ENCODE data around the gene MCM10. TPM values are rescaled to one million over a fixed set of nuclear protein-coding genes. Genes with fewer than 3 reads are reported as not detected.
"Not testable (repeated sequence)": the region's sequence is repeated elsewhere in the genome, so short reads cannot be mapped to it uniquely, and the experiment has no call there.

Gene MCM10
- total and polyA plus RNA-seq, 10 of the 15 experiments (the other 5 are each of a cell fraction or from before 2014, with no cell fraction given): 5.8 to 35.1 (median 23.7) TPM

DNA sequence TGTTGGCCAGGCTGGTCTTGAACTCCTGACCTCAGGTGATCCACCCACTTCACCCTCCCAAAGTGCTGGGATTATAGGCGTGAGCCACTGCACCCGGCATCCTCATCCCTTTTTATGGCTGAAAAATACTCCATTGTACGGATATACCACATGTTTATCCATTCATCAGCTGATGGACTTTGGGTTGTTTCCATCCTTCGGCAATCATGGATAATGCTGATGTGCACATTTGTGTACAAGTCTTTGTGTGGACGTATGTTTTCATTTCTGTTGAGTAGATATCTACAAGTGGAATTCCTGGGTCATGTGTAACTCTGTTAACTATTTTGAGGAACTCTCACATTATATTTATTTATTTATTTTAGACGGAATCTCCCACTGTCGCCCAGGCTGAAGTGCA, 78.6 kb downstream of the MCM10 start (continued):
- TF ChIP-seq, protein P1, sequence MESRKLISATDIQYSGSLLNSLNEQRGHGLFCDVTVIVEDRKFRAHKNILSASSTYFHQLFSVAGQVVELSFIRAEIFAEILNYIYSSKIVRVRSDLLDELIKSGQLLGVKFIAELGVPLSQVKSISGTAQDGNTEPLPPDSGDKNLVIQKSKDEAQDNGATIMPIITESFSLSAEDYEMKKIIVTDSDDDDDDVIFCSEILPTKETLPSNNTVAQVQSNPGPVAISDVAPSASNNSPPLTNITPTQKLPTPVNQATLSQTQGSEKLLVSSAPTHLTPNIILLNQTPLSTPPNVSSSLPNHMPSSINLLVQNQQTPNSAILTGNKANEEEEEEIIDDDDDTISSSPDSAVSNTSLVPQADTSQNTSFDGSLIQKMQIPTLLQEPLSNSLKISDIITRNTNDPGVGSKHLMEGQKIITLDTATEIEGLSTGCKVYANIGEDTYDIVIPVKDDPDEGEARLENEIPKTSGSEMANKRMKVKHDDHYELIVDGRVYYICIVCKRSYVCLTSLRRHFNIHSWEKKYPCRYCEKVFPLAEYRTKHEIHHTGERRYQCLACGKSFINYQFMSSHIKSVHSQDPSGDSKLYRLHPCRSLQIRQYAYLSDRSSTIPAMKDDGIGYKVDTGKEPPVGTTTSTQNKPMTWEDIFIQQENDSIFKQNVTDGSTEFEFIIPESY (IDR thresholded peaks at IDR 0.05): no peak

DNA sequence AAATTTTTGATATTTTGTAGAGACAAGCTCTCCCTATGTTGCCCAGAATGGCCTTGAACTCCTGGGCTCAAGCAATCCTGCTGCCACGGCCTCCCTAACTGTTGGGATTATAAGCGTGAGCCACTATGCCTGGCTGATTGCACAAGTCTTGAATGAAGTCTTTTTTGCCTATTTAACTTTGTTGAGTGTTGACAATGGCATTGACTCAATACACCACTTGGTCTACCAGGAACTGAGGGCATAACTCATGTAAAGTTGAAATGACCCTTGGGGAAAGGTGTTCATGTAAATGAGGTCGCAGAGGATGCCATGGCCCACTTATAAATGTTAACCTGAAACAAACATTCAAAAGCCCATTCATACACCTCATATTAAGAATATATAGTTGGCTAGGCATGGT, 80.3 kb downstream of the MCM10 start:
- SMC1A ChIA-PET (ENCODE audit: uncharacterized antibody, unreplicated experiment): interaction anchor here (1.1 kb wide), 1 partner anchor 12 kb away, joined by 3 read pairs; no protein-coding TSS in a partner anchor
- RAD21 ChIA-PET (ENCODE audit: unreplicated experiment): no interaction called here
- Histone ChIP-seq H3K27me3 (replicated peaks in 1 of 2; ENCODE audit: control insufficient read depth in 2 of 2, insufficient read depth in 2 of 2, low read length in 1 of 2) (no peaks in the 10 kb centered on the region), H3K27ac (ENCODE audit: control insufficient read depth, insufficient read depth) (no peak overlapping the region), H3K4me2 (ENCODE audit: control insufficient read depth, insufficient read depth) (no peak overlapping the region), H3K9ac (ENCODE audit: control insufficient read depth, insufficient read depth, low read length) (no peak overlapping the region), H3K4me1 (ENCODE audit: control insufficient read depth, insufficient read depth, low read length) (no peaks in the 10 kb centered on the region), H4K20me1 (ENCODE audit: control insufficient read depth, insufficient read depth) (no peaks in the 10 kb centered on the region), H3K4me3 (no peak overlapping the region), H3K36me3 (ENCODE audit: control insufficient read depth in 2 of 2, insufficient read depth in 2 of 2, low read length in 1 of 2) (no peaks in the 10 kb centered on the region), H3K79me2 (ENCODE audit: control insufficient read depth, insufficient read depth, low read length) (no peaks in the 10 kb centered on the region), H2AFZ (ENCODE audit: control insufficient read depth, low read depth, low read length) (no peak overlapping the region), H3K9me3 (replicated peaks; ENCODE audit: control insufficient read depth, insufficient read depth, low read length) (no peaks in the 10 kb centered on the region)
- intact Hi-C loops (cut with micrococcal nuclease; ENCODE audit: unreplicated experiment) (no loop called here), in situ Hi-C loops (cut with MboI) (no loop called here)
- BruUV-seq (replicated peaks): no TSS peak
- CTCF ChIA-PET: interaction anchor here (0.9 kb wide), 1 partner anchor 30 kb away, joined by 3 read pairs; no protein-coding TSS in a partner anchor
- TF ChIP-seq RCOR1 (conservative IDR thresholded peaks at IDR 0.05; ENCODE audit: low read depth, low read length) (no peak), LARP7 (IDR thresholded peaks at IDR 0.05) (no peak)
- TF ChIP-seq, protein P2, sequence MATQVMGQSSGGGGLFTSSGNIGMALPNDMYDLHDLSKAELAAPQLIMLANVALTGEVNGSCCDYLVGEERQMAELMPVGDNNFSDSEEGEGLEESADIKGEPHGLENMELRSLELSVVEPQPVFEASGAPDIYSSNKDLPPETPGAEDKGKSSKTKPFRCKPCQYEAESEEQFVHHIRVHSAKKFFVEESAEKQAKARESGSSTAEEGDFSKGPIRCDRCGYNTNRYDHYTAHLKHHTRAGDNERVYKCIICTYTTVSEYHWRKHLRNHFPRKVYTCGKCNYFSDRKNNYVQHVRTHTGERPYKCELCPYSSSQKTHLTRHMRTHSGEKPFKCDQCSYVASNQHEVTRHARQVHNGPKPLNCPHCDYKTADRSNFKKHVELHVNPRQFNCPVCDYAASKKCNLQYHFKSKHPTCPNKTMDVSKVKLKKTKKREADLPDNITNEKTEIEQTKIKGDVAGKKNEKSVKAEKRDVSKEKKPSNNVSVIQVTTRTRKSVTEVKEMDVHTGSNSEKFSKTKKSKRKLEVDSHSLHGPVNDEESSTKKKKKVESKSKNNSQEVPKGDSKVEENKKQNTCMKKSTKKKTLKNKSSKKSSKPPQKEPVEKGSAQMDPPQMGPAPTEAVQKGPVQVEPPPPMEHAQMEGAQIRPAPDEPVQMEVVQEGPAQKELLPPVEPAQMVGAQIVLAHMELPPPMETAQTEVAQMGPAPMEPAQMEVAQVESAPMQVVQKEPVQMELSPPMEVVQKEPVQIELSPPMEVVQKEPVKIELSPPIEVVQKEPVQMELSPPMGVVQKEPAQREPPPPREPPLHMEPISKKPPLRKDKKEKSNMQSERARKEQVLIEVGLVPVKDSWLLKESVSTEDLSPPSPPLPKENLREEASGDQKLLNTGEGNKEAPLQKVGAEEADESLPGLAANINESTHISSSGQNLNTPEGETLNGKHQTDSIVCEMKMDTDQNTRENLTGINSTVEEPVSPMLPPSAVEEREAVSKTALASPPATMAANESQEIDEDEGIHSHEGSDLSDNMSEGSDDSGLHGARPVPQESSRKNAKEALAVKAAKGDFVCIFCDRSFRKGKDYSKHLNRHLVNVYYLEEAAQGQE (IDR thresholded peaks at IDR 0.05; ENCODE audit: low read depth, low read length): no peak
- POLR2A ChIA-PET: no interaction called here
- FAIRE-seq (no peak), DNase-seq (ENCODE audit: low read depth, low spot score) (no peak), ATAC-seq (no peak)
- 0% methylated on average over 3 of the region's 3 CpGs for WGBS (ENCODE audit: insufficient coverage, insufficient replicate concordance, low lambda C conversion rate, missing lambda C conversion rate)

DNA sequence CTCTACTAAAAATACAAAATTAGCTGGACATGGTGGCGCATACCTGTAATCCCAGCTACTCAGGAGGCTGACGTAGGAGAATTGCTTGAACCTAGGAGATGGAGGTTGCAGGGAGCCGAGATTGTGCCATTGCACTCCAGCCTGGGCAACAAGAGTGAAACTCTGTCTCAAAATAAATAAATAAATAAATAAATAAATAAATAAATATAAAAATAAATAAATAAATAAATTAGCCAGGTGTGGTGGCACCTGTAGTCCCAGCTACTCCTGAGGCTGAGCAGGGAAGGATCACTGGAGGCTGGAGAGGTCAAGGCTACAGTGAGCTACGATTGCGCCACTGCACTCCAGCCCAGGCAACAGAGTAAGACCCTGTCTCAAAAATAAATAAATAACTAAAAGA, 80.9 kb downstream of the MCM10 start:
- CTCF ChIA-PET; SMC1A ChIA-PET (ENCODE audit: uncharacterized antibody, unreplicated experiment); H3K9me3 ChIP-seq (replicated peaks; ENCODE audit: control insufficient read depth, insufficient read depth, low read length); intact Hi-C loops (cut with micrococcal nuclease; ENCODE audit: unreplicated experiment); BruUV-seq (replicated peaks); POLR2A ChIA-PET; H3K4me1 ChIP-seq (ENCODE audit: control insufficient read depth, insufficient read depth, low read length); H3K9ac ChIP-seq (ENCODE audit: control insufficient read depth, insufficient read depth, low read length); H3K4me3 ChIP-seq; H3K79me2 ChIP-seq (ENCODE audit: control insufficient read depth, insufficient read depth, low read length); ATAC-seq; H3K4me2 ChIP-seq (ENCODE audit: control insufficient read depth, insufficient read depth); H3K27me3 ChIP-seq (replicated peaks in 1 of 2; ENCODE audit: control insufficient read depth in 2 of 2, insufficient read depth in 2 of 2, low read length in 1 of 2); FAIRE-seq; H2AFZ ChIP-seq (ENCODE audit: control insufficient read depth, low read depth, low read length); H3K36me3 ChIP-seq (ENCODE audit: control insufficient read depth in 2 of 2, insufficient read depth in 2 of 2, low read length in 1 of 2); RAD21 ChIA-PET (ENCODE audit: unreplicated experiment); DNase-seq (ENCODE audit: low read depth, low spot score); H3K27ac ChIP-seq (ENCODE audit: control insufficient read depth, insufficient read depth); in situ Hi-C loops (cut with MboI); H4K20me1 ChIP-seq (ENCODE audit: control insufficient read depth, insufficient read depth): not testable (repeated sequence)
- 61% methylated on average over 5 of the region's 5 CpGs for WGBS (ENCODE audit: insufficient coverage, insufficient replicate concordance, low lambda C conversion rate, missing lambda C conversion rate)

Measured in GM12878 (cell line).